ENCODE measurements around the gene MAP9. TPM values are rescaled to one million over a fixed set of nuclear protein-coding genes. Genes with fewer than 3 reads are reported as not detected.

MAP9 gene
- total and polyA plus RNA-seq, 2 of the 4 experiments (the other 2 are of a cell fraction), result 4.0 to 6.6 TPM

GRCh38 chr4:155392481-155393184 is 15.9 kb upstream of the MAP9 start:
- Histone ChIP-seq H2AK9ac (replicated peaks; ENCODE audit: low read depth, low read length, poor library complexity) (no peak overlapping the region), H2BK15ac (ENCODE audit: low read depth, low read length) (peak overlapping the region; percentile 19; the same call in 1 of the 3 replicates), H3K23ac (ENCODE audit: low read depth, low read length) (peak overlapping the region; percentile 44), H3K9me1 (ENCODE audit: insufficient read depth, low read length) (0 out of 2 replicates have a peak, but pooled peaks cover 3% of the 10 kb centered on the region), H2BK20ac (ENCODE audit: low read depth, low read length) (peak overlapping the region; percentile 97), H3K18ac (ENCODE audit: low read depth, low read length) (peak overlapping the region; percentile 42), H3K79me1 (ENCODE audit: low read depth in 1 of 2, low read length in 2 of 2) (no peaks in the 10 kb centered on the region), H4K8ac (ENCODE audit: low read depth in 2 of 2, low read length in 2 of 2) (peak overlapping the region in 1 of 2 experiments; percentile 72; a peak in 2 of 4 replicates), H3K56ac (ENCODE audit: extremely low read depth, insufficient read depth, low read length) (peak overlapping the region; percentile 68; the same call in 1 of the 2 replicates), H3K4ac (ENCODE audit: low read depth, low read length) (peak overlapping the region; percentile 87), H3K27me3 (ENCODE audit: control insufficient read depth, insufficient read depth, low read length) (no peaks in the 10 kb centered on the region), H3K36me3 (ENCODE audit: control insufficient read depth, insufficient read depth, low read length) (no peaks in the 10 kb centered on the region), H4K5ac (ENCODE audit: low read depth, low read length) (peak overlapping the region; percentile 33; the same call in 1 of the 2 replicates), H3K4me1 (ENCODE audit: control insufficient read depth, insufficient read depth, low read length) (peaks cover 7% of the 10 kb centered on the region), H2BK120ac (ENCODE audit: low read depth, low read length) (peak overlapping the region; percentile 93), H3K4me3 (ENCODE audit: insufficient read depth, low read depth, low read length) (no peak overlapping the region), H3K27ac (ENCODE audit: insufficient read depth, low read length) (peak overlapping the region; percentile 63), H2AK5ac (ENCODE audit: low read depth, low read length) (no peak overlapping the region), H4K20me1 (ENCODE audit: insufficient read depth, low read length) (no peaks in the 10 kb centered on the region), H3K4me2 (ENCODE audit: low read depth, low read length) (peak overlapping the region; percentile 53; the same call in 1 of the 2 replicates), H3K9me3 (ENCODE audit: control insufficient read depth, insufficient read depth, low read length) (no peaks in the 10 kb centered on the region), H3K9ac (ENCODE audit: low read depth, low read length) (no peak overlapping the region), H4K91ac (ENCODE audit: insufficient read depth, low read depth, low read length) (peak overlapping the region; percentile 60), H3K14ac (replicated peaks; ENCODE audit: low read depth, low read length) (peak overlapping the region; percentile 48; the same call in 1 of the 2 replicates), H2AFZ (replicated peaks; ENCODE audit: low read length, poor library complexity) (peak overlapping the region; percentile 83), H2BK5ac (ENCODE audit: low read depth, low read length, poor library complexity, severe bottlenecking) (peak overlapping the region; percentile 86)
- intact Hi-C loops (cut with micrococcal nuclease) (no loop called here), in situ Hi-C loops (cut with MboI; ENCODE audit: low sequenced_read_pairs) (no loop called here), dilution Hi-C loops (cut with HindIII; ENCODE audit: low sequenced_read_pairs, unreplicated experiment) (no loop called here)
- BruUV-seq (replicated peaks), result no TSS peak
- no CpG with 5 or more reads among the region's 8 CpGs for WGBS, 2 experiments (ENCODE audit: extremely low coverage in 2 of 2, insufficient read length in 1 of 2)
- DNase-seq (peak; percentile 84), ATAC-seq (ENCODE audit: low read depth) (peak; percentile 87)
- TF ChIP-seq, protein P1, sequence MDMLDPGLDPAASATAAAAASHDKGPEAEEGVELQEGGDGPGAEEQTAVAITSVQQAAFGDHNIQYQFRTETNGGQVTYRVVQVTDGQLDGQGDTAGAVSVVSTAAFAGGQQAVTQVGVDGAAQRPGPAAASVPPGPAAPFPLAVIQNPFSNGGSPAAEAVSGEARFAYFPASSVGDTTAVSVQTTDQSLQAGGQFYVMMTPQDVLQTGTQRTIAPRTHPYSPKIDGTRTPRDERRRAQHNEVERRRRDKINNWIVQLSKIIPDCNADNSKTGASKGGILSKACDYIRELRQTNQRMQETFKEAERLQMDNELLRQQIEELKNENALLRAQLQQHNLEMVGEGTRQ (IDR thresholded peaks at IDR 0.05; ENCODE audit: low read depth, low read length), result peak; percentile 51; the same call in 1 of the 2 replicates
- TF ChIP-seq FOS (IDR thresholded peaks at IDR 0.05; ENCODE audit: low read depth, low read length) (peak; percentile 3; the same call in 1 of the 2 replicates), MAFK (IDR thresholded peaks at IDR 0.05; ENCODE audit: low read depth, low read length) (peak; percentile 14; the same call in 1 of the 2 replicates), MAZ (IDR thresholded peaks at IDR 0.05; ENCODE audit: borderline replicate concordance, low read depth, low read length) (no peak), BHLHE40 (IDR thresholded peaks at IDR 0.05; ENCODE audit: low read depth, low read length) (no peak), CEBPB (IDR thresholded peaks at IDR 0.05; ENCODE audit: low read depth, low read length) (peak; percentile 69)
- TF ChIP-seq, protein P2, sequence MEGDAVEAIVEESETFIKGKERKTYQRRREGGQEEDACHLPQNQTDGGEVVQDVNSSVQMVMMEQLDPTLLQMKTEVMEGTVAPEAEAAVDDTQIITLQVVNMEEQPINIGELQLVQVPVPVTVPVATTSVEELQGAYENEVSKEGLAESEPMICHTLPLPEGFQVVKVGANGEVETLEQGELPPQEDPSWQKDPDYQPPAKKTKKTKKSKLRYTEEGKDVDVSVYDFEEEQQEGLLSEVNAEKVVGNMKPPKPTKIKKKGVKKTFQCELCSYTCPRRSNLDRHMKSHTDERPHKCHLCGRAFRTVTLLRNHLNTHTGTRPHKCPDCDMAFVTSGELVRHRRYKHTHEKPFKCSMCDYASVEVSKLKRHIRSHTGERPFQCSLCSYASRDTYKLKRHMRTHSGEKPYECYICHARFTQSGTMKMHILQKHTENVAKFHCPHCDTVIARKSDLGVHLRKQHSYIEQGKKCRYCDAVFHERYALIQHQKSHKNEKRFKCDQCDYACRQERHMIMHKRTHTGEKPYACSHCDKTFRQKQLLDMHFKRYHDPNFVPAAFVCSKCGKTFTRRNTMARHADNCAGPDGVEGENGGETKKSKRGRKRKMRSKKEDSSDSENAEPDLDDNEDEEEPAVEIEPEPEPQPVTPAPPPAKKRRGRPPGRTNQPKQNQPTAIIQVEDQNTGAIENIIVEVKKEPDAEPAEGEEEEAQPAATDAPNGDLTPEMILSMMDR (conservative IDR thresholded peaks at IDR 0.05; ENCODE audit: low read depth, low read length), result no peak
- TF ChIP-seq, protein P3, sequence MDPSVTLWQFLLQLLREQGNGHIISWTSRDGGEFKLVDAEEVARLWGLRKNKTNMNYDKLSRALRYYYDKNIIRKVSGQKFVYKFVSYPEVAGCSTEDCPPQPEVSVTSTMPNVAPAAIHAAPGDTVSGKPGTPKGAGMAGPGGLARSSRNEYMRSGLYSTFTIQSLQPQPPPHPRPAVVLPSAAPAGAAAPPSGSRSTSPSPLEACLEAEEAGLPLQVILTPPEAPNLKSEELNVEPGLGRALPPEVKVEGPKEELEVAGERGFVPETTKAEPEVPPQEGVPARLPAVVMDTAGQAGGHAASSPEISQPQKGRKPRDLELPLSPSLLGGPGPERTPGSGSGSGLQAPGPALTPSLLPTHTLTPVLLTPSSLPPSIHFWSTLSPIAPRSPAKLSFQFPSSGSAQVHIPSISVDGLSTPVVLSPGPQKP (IDR thresholded peaks at IDR 0.05; ENCODE audit: borderline replicate concordance, low read depth, low read length), result no peak
- CTCF ChIA-PET, result no interaction called here
- POLR2A ChIA-PET (ENCODE audit: unreplicated experiment), result no interaction called here
